SHP77 (cell line): ENCODE results near the gene RFX4.
"Not testable (repeated sequence)": the region's sequence is repeated elsewhere in the genome, so short reads cannot be mapped to it uniquely, and the experiment has no call there.

Experiments
- DNase-seq, 2 experiments: peaks; one replicate each; lab custom pipeline; 2025; lab: John Stamatoyannopoulos, UW

Gene RFX4

GRCh38 chr12:106726603-106727202 is 143.9 kb downstream of the RFX4 start:
- not testable (repeated sequence) for DNase-seq

GRCh38 chr12:106729611-106730010 is 146.8 kb downstream of the RFX4 start:
- no peak for DNase-seq

- DNase-seq = no peak
These were observed 150.1 kb downstream of the RFX4 start for GRCh38 chr12:106732890-106733289.

- DNase-seq = no peak
These were observed 150.9 kb downstream of the RFX4 start for GRCh38 chr12:106733660-106734059.

- peak in 1 of 2 experiments; percentile 30 for DNase-seq
These were observed 153.5 kb downstream of the RFX4 start for GRCh38 chr12:106736051-106736957.

GRCh38 chr12:106739318-106739717 is 156.5 kb downstream of the RFX4 start:
- no peak for DNase-seq

- DNase-seq = no peak
These were observed 157.2 kb downstream of the RFX4 start for GRCh38 chr12:106739815-106740530.

GRCh38 chr12:106740818-106741217 is 158.0 kb downstream of the RFX4 start:
- no peak for DNase-seq

GRCh38 chr12:106741247-106741646 is 158.4 kb downstream of the RFX4 start:
- DNase-seq = no peak

- no peak for DNase-seq
These were observed 160.6 kb downstream of the RFX4 start for GRCh38 chr12:106743270-106743988.

- DNase-seq = no peak
These were observed 161.8 kb downstream of the RFX4 start for GRCh38 chr12:106744600-106744999.

GRCh38 chr12:106745181-106745745 is 162.5 kb downstream of the RFX4 start:
- DNase-seq = no peak

- DNase-seq = no peak
These were observed 165.2 kb downstream of the RFX4 start for GRCh38 chr12:106747973-106748436.

- DNase-seq = no peak
These were observed 167.7 kb downstream of the RFX4 start for GRCh38 chr12:106750524-106750923.

- peak in 1 of 2 experiments; percentile 8 for DNase-seq
These were observed 170.7 kb downstream of the RFX4 start for GRCh38 chr12:106753526-106753925.

GRCh38 chr12:106754331-106754730 is 171.5 kb downstream of the RFX4 start:
- DNase-seq = no peak

GRCh38 chr12:106757623-106758348 is 175.0 kb downstream of the RFX4 start:
- no peak for DNase-seq

- DNase-seq = no peak
These were observed 175.7 kb downstream of the RFX4 start for GRCh38 chr12:106758349-106759110.

GRCh38 chr12:106759526-106760183 is 176.9 kb downstream of the RFX4 start:
- no peak for DNase-seq

GRCh38 chr12:106760184-106760531 is 177.4 kb downstream of the RFX4 start:
- no peak for DNase-seq
